ENCODE measurements around the gene WWC1. TPM values are rescaled to one million over a fixed set of nuclear protein-coding genes. Genes with fewer than 3 reads are reported as not detected.

The WWC1 gene
- total RNA-seq, 1 donor from 2014 or later, result 2.2 TPM

- DNase-seq (ENCODE audit: extremely low spot score, unreplicated experiment), result no peak
- H3K4me3 Mint-ChIP-seq (ENCODE audit: unreplicated experiment), result no peak overlapping the region
- H3K36me3 Mint-ChIP-seq (ENCODE audit: unreplicated experiment), result no peaks in the 10 kb centered on the region
- no peak overlapping the region for H3K27ac Mint-ChIP-seq (ENCODE audit: unreplicated experiment)
- no peak for TF ChIP-seq CTCF (IDR thresholded peaks at IDR 0.05)
- H3K27me3 Mint-ChIP-seq (ENCODE audit: unreplicated experiment), result no peaks in the 10 kb centered on the region
- H3K9me3 Mint-ChIP-seq (ENCODE audit: unreplicated experiment), result no peaks in the 10 kb centered on the region
- H3K4me1 Mint-ChIP-seq (ENCODE audit: unreplicated experiment), result no peaks in the 10 kb centered on the region
These were observed 56.6 kb downstream of the WWC1 start for GRCh38 chr5:168348084-168348414.

GRCh38 chr5:168350315-168350714, 58.9 kb downstream of the WWC1 start:
- peaks cover 6% of the 10 kb centered on the region for H3K4me1 Mint-ChIP-seq (ENCODE audit: unreplicated experiment)
- H3K27me3 Mint-ChIP-seq (ENCODE audit: unreplicated experiment), result no peaks in the 10 kb centered on the region
- DNase-seq (ENCODE audit: extremely low spot score, unreplicated experiment), result no peak
- no peak overlapping the region for H3K4me3 Mint-ChIP-seq (ENCODE audit: unreplicated experiment)
- no peaks in the 10 kb centered on the region for H3K9me3 Mint-ChIP-seq (ENCODE audit: unreplicated experiment)
- no peak overlapping the region for H3K27ac Mint-ChIP-seq (ENCODE audit: unreplicated experiment)
- TF ChIP-seq CTCF (IDR thresholded peaks at IDR 0.05), result no peak
- no peaks in the 10 kb centered on the region for H3K36me3 Mint-ChIP-seq (ENCODE audit: unreplicated experiment)

GRCh38 chr5:168353216-168353957, 61.9 kb downstream of the WWC1 start:
- Mint-ChIP-seq H3K4me3 (ENCODE audit: unreplicated experiment) (no peak overlapping the region), H3K36me3 (ENCODE audit: unreplicated experiment) (no peaks in the 10 kb centered on the region), H3K27me3 (ENCODE audit: unreplicated experiment) (no peaks in the 10 kb centered on the region), H3K27ac (ENCODE audit: unreplicated experiment) (peak overlapping the region; percentile 21), H3K4me1 (ENCODE audit: unreplicated experiment) (peaks cover 6% of the 10 kb centered on the region), H3K9me3 (ENCODE audit: unreplicated experiment) (no peaks in the 10 kb centered on the region)
- no peak for DNase-seq (ENCODE audit: extremely low spot score, unreplicated experiment)
- TF ChIP-seq CTCF (IDR thresholded peaks at IDR 0.05), result no peak

- H3K4me3 Mint-ChIP-seq (ENCODE audit: unreplicated experiment), result no peak overlapping the region
- no peak for DNase-seq (ENCODE audit: extremely low spot score, unreplicated experiment)
- peaks cover 6% of the 10 kb centered on the region for H3K4me1 Mint-ChIP-seq (ENCODE audit: unreplicated experiment)
- H3K27me3 Mint-ChIP-seq (ENCODE audit: unreplicated experiment), result no peaks in the 10 kb centered on the region
- H3K9me3 Mint-ChIP-seq (ENCODE audit: unreplicated experiment), result no peaks in the 10 kb centered on the region
- TF ChIP-seq CTCF (IDR thresholded peaks at IDR 0.05), result no peak
- H3K27ac Mint-ChIP-seq (ENCODE audit: unreplicated experiment), result no peak overlapping the region
- H3K36me3 Mint-ChIP-seq (ENCODE audit: unreplicated experiment), result no peaks in the 10 kb centered on the region
These were observed 63.0 kb downstream of the WWC1 start for GRCh38 chr5:168354397-168354796.

- H3K27ac Mint-ChIP-seq (ENCODE audit: unreplicated experiment), result no peak overlapping the region
- TF ChIP-seq CTCF (IDR thresholded peaks at IDR 0.05), result no peak
- no peaks in the 10 kb centered on the region for H3K36me3 Mint-ChIP-seq (ENCODE audit: unreplicated experiment)
- H3K9me3 Mint-ChIP-seq (ENCODE audit: unreplicated experiment), result no peaks in the 10 kb centered on the region
- H3K27me3 Mint-ChIP-seq (ENCODE audit: unreplicated experiment), result no peaks in the 10 kb centered on the region
- no peak overlapping the region for H3K4me3 Mint-ChIP-seq (ENCODE audit: unreplicated experiment)
- DNase-seq (ENCODE audit: extremely low spot score, unreplicated experiment), result no peak
- peaks cover 6% of the 10 kb centered on the region for H3K4me1 Mint-ChIP-seq (ENCODE audit: unreplicated experiment)
These were observed 64.7 kb downstream of the WWC1 start for GRCh38 chr5:168356171-168356570.
